OCI-LY7 (cell line): ENCODE results near the gene PLSCR1. TPM values are rescaled to one million over a fixed set of nuclear protein-coding genes. Genes with fewer than 3 reads are reported as not detected.
"Not testable (repeated sequence)": the region's sequence is repeated elsewhere in the genome, so short reads cannot be mapped to it uniquely, and the experiment has no call there.

Experiments
- BruUV-seq: library from RNA; stranded (reverse); fragments of 400-500 nt; replicated peaks from 2 replicates; lab custom pipeline; 2021; lab: Mats Ljungman, UMichigan
- CTCF ChIA-PET: fragments of 300-600 bp; sonication (Branson Sonifier 250); formaldehyde crosslinking; loops from one replicate; lab custom pipeline; 2022; ENCODE audit warnings: antibody characterized with exemption; ENCODE audit not compliant: unreplicated experiment; lab: Charles Lee
- POLR2A ChIA-PET: fragments of 300-600 bp; sonication (Branson Sonifier 250); formaldehyde crosslinking; loops from one replicate; lab custom pipeline; 2022; ENCODE audit warnings: antibody characterized with exemption; lab: Charles Lee
- DNase-seq: peaks from one replicate; pipeline ENCODE4 v3.0.0-alpha.2; 2015; ENCODE audit warnings: low spot score
- H2AFZ ChIP-seq: fragments of 200-600 bp; sonication (generic), shearing (Covaris generic); 2 replicates; pipeline ENCODE4 v1.6.1; 2014; ENCODE audit warnings: mild to moderate bottlenecking, antibody characterized with exemption, low read length, moderate library complexity
- H3K27ac ChIP-seq: fragments of 200-600 bp; sonication (generic); 2 replicates; pipeline ENCODE4 v1.5.1; 2014; ENCODE audit warnings: mixed run types, low read depth, mild to moderate bottlenecking, moderate library complexity, low read length, inconsistent platforms; ENCODE audit not compliant: poor library complexity, severe bottlenecking
- H3K36me3 ChIP-seq: fragments of 200-600 bp; sonication (generic); 2 replicates; pipeline ENCODE4 v1.6.1; 2014; ENCODE audit warnings: mild to moderate bottlenecking, antibody characterized with exemption, low read length, moderate library complexity, mixed read lengths; ENCODE audit not compliant: insufficient read depth
- H3K4me1 ChIP-seq: fragments of 200-600 bp; sonication (generic); 2 replicates; pipeline ENCODE4 v1.5.1; 2014; ENCODE audit warnings: mild to moderate bottlenecking, low read length; ENCODE audit not compliant: insufficient read depth, poor library complexity, severe bottlenecking
- H3K4me2 ChIP-seq: fragments of 200-600 bp; sonication (generic); 2 replicates; pipeline ENCODE4 v1.6.1; 2014; ENCODE audit warnings: mild to moderate bottlenecking, low read length
- H3K4me3 ChIP-seq: fragments of 200-600 bp; sonication (generic); 2 replicates; pipeline ENCODE4 v1.5.1; 2014; ENCODE audit warnings: mild to moderate bottlenecking, low read depth, low read length; ENCODE audit not compliant: poor library complexity, severe bottlenecking
- H3K79me2 ChIP-seq: fragments of 200-600 bp; sonication (generic); 2 replicates; pipeline ENCODE4 v1.6.1; 2016; ENCODE audit warnings: low read depth, mild to moderate bottlenecking, low read length, moderate library complexity, mixed read lengths; ENCODE audit not compliant: insufficient read depth
- H3K9me2 ChIP-seq: fragments of 200-600 bp; sonication (generic); 2 replicates; pipeline ENCODE4 v1.6.1; 2016; ENCODE audit warnings: mild to moderate bottlenecking, low read length, mixed read lengths; ENCODE audit not compliant: insufficient read depth
- H3K9me3 ChIP-seq: fragments of 200-600 bp; sonication (generic); 2 replicates; pipeline ENCODE4 v1.6.1; 2014; ENCODE audit warnings: mild to moderate bottlenecking, mixed run types, low read length, mixed read lengths
- H4K20me1 ChIP-seq: fragments of 200-600 bp; sonication (generic); 2 replicates; pipeline ENCODE4 v1.6.1; 2014; ENCODE audit warnings: mild to moderate bottlenecking, antibody characterized with exemption, low read length, moderate library complexity, mixed read lengths; ENCODE audit not compliant: insufficient read depth
- EZH2phosphoT487 ChIP-seq: fragments of 200-600 bp; sonication (generic); IDR thresholded peaks from 2 replicates; pipeline ENCODE4 v1.6.1; 2018; ENCODE audit warnings: low read depth, borderline replicate concordance, mild to moderate bottlenecking, mixed run types, antibody characterized with exemption, low read length, moderate library complexity, mixed read lengths
- intact Hi-C: fragments of 100-400 bp; cut with micrococcal nuclease; formaldehyde crosslinking; loops from one replicate; pipeline ENCODE4 v1.10.0; 2022; ENCODE audit not compliant: unreplicated experiment
- total RNA-seq, 2 experiments: library from RNA; depleted of rRNA in 1 of 2; stranded (reverse); fragments of >200 nt in 1 of 2; shearing (Covaris generic) in 1 of 2; gene quantifications; 2 replicates each; pipeline ENCODE4 v1.2.3, GENCODE V29; 2014 to 2022
- TF ChIP-seq, protein P1 (sequence below): fragments of 200-600 bp; sonication (generic); conservative IDR thresholded peaks from 2 replicates; pipeline ENCODE4 v1.5.1; 2014; ENCODE audit warnings: mild to moderate bottlenecking, antibody characterized with exemption, low read length, moderate library complexity, mixed read lengths

Gene PLSCR1
- total RNA-seq, 2 experiments from 2014 or later = 1.8 to 13.4 TPM

DNA sequence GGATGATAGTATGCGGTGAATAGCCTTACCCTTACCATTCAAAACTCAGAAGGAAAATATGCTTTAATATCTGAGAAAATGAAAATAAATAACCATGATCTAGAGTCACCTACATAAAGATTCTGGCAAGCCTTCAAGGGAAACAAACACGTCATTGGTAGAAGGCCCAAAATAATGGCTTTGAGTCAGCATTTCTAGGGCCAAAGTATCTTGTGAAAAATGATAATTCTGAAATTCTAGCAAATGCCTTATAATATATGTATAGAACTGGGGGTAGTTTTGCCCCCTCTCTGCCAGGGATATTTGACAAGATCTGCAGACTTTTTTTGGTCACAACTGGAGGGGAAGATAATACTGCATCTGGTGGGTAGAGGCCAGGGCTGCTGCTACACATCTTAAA, 15.4 kb downstream of the PLSCR1 start:
- CTCF ChIA-PET = no interaction called here
- POLR2A ChIA-PET = interaction anchor here (1.3 kb wide), 1 partner anchor 13 kb away, joined by 3 read pairs; no protein-coding TSS in a partner anchor
- Histone ChIP-seq H3K4me3 (no peak overlapping the region), H3K9me2 (no peaks in the 10 kb centered on the region), H3K9me3 (no peaks in the 10 kb centered on the region), H3K79me2 (no peaks in the 10 kb centered on the region), H3K27ac (no peak overlapping the region), H2AFZ (no peak overlapping the region), H4K20me1 (no peaks in the 10 kb centered on the region), H3K4me2 (no peak overlapping the region), H3K4me1 (no peaks in the 10 kb centered on the region), H3K36me3 (no peaks in the 10 kb centered on the region)
- TF ChIP-seq, protein P1, sequence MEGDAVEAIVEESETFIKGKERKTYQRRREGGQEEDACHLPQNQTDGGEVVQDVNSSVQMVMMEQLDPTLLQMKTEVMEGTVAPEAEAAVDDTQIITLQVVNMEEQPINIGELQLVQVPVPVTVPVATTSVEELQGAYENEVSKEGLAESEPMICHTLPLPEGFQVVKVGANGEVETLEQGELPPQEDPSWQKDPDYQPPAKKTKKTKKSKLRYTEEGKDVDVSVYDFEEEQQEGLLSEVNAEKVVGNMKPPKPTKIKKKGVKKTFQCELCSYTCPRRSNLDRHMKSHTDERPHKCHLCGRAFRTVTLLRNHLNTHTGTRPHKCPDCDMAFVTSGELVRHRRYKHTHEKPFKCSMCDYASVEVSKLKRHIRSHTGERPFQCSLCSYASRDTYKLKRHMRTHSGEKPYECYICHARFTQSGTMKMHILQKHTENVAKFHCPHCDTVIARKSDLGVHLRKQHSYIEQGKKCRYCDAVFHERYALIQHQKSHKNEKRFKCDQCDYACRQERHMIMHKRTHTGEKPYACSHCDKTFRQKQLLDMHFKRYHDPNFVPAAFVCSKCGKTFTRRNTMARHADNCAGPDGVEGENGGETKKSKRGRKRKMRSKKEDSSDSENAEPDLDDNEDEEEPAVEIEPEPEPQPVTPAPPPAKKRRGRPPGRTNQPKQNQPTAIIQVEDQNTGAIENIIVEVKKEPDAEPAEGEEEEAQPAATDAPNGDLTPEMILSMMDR = no peak
- TF ChIP-seq EZH2phosphoT487 = no peak
- no TSS peak for BruUV-seq
- intact Hi-C loops = no loop called here
- DNase-seq = no peak

DNA sequence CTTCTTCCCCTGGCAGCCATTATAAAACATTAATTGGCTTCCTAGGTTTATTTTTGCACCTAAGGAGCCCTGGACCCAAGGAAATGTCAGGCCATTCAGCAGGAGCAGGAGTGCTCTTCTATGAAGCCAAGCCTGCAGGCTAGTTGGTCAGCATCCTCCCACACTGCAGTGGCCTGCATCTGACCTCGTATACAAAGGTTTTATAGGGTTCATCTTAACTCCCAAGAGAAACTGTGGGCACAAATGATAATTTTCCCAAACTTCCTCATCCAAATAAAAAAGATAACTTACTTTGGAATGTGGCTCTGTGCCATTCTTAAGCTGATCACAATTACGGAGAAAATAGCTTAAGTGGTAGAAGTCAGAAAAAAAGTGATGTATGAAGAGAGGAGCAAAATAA, 19.4 kb downstream of the PLSCR1 start:
- no TSS peak for BruUV-seq
- Histone ChIP-seq H3K4me3 (no peak overlapping the region), H3K9me3 (no peaks in the 10 kb centered on the region), H2AFZ (no peak overlapping the region), H4K20me1 (no peaks in the 10 kb centered on the region), H3K4me1 (no peaks in the 10 kb centered on the region), H3K36me3 (no peaks in the 10 kb centered on the region), H3K79me2 (no peaks in the 10 kb centered on the region), H3K27ac (no peak overlapping the region), H3K4me2 (no peak overlapping the region), H3K9me2 (no peaks in the 10 kb centered on the region)
- TF ChIP-seq EZH2phosphoT487 = no peak
- TF ChIP-seq, protein P1 = no peak
- intact Hi-C loops = no loop called here
- no peak for DNase-seq
- CTCF ChIA-PET = no interaction called here
- POLR2A ChIA-PET = interaction anchor here (0.9 to 1.5 kb wide), 2 partner anchors 12 to 34 kb away, joined by 3 to 4 read pairs; no protein-coding TSS in a partner anchor

DNA sequence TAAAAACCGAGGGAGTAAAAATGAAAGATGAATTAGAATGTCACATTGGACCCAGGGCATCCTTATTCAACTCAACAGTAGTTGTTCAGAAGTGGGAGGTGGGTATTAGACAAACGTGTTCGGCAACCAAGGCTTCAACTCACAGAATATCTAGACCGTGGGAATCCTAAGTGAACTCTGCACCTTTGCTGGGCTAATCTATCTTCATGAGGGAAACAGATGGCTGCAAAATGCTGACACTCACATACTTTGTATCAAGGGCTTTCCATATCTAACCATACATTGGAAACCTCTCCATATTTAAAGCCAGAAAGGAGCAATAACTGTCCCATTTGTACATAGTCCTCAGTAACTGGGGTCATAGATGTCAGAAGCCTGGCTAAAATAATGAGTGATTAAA, 20.9 kb downstream of the PLSCR1 start:
- CTCF ChIA-PET = no interaction called here
- H2AFZ ChIP-seq = no peak overlapping the region

DNA sequence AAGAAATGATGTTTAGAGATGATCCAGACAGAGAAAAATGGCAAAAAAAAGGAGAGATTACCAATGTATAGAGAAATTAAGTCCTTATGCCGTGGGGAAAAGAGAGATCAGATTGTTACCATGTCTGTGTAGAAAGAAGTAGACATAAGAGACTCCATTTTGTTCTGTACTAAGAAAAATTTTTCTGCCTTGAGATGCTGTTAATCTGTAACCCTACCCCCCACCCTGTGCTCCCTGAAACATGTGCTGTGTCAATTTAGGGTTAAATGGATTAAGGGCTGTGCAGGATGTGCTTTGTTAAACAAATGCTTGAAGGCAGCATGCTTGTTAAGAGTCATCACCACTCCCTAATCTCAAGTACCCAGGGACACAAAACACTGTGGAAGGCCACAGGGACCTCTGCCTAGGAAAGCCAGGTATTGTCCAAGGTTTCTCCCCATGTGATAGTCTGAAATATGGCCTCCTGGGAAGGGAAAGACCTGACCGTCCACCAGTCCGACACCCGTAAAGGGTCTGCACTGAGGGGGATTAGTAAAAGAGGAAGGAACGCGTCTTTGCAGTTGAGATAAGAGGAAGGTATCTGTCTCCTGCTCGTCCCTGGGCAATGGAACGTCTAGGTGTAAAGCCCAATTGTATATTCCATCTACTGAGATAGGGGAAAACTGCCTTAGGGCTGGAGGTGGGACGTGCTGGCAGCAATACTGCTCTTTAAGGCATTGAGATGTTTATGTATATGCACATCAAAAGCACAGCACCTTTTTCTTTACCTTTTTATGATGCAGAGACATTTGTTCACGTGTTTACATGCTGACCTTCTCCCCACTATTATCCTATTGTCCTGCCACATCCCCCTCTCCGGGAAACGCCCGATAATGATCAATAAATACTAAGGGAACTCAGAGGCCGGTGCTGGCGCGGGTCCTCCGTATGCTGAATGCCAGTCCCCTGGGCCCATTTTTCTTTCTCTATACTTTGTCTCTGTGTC, 21.9 kb downstream of the PLSCR1 start:
- H3K4me3 ChIP-seq, H3K4me1 ChIP-seq, H3K4me2 ChIP-seq, POLR2A ChIA-PET, CTCF ChIA-PET, intact Hi-C loops, H3K9me3 ChIP-seq, H3K9me2 ChIP-seq, BruUV-seq, H2AFZ ChIP-seq, DNase-seq, H4K20me1 ChIP-seq, H3K79me2 ChIP-seq, H3K27ac ChIP-seq, H3K36me3 ChIP-seq: not testable (repeated sequence)

More for the DNA sequence above, 20.9 kb downstream of the PLSCR1 start:
- Histone ChIP-seq H3K4me3 (no peak overlapping the region), H3K9me3 (no peaks in the 10 kb centered on the region), H3K79me2 (no peaks in the 10 kb centered on the region), H3K9me2 (no peaks in the 10 kb centered on the region), H3K4me1 (no peaks in the 10 kb centered on the region), H3K27ac (no peak overlapping the region), H3K4me2 (no peak overlapping the region), H3K36me3 (no peaks in the 10 kb centered on the region), H4K20me1 (no peaks in the 10 kb centered on the region)
- POLR2A ChIA-PET = no interaction called here
- intact Hi-C loops = no loop called here
- BruUV-seq = no TSS peak
- no peak for DNase-seq
- TF ChIP-seq, protein P1 = no peak
- no peak for TF ChIP-seq EZH2phosphoT487
